ENCODE data around the gene HSBP1L1.

Gene HSBP1L1

DNA sequence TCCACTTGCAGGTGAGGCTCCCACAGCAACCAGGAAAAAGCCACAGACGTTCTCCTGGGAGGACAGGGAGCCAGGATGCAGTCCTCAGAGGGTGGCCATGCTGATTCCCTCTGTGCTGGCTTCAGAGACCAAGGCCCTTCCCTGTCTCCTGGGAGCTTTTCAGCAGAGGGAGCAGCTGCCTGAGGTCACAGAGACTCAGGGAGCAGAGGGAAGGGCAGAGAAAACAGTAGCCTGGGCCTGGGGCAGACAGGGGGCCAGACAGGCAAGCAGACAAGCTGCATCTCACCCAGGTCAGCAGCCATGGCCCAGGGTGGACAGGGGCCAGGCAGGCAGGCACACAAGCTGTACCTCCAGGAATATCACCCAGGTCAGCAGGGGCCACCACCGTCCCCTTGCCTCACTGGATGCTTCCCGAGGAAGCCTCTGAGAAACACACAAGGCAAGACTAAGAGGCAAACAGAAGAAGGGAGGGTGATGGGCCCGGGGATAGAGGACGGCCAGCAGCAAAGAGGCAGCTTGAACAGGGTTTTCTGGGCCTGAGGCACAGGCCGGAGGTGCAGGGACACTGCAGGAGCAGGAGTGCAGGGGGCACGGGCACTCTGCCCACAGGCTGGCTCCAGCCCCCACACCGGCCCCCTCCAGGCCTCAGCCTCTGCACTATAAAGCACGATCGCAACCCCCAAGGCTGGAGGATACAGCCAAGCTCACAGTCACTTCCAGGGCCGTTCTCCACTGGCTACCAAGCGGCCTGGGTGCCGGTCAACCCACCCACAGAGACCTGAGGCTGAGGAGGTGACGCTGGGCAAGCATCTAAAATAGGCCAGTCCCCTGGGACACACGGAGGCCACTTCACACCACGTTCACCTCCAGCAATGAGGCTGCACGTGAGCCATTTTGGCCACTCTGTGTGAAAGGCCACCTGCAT, 19.1 kb upstream of the HSBP1L1 start:
- DNase-seq = no peak

DNA sequence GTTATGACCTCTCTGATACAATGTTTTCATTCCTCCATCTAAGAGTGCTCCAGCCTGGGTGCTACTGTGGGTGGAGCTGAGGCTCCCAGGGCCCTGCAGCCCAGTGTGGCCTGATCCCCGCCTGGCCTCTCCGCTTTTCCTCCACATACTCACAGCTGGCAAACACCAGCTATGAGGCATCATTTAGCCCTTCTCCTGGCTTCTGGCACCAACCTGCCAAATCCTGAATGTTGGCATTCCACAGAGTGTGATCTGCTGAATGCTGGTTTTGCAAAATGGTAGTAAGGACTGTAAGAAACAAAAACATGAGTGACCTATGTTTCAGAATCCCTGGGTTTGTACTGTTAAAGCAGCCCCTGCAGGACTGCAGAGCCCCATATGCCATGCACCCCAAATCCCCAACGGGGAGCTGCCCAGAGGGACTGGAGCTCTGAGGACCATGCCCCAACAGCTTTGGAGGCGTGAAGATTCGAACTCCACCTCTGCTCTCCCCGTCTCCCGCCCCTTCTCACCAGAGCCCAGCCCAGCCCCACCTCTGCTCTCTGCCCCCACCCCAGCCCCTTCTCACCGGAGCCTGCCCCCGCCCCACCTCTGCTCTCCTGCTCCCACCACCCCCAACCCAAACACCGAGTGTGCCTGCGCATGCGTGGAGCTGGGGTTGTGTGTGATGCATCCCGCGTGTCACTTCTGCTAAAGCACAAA, 17.2 kb upstream of the HSBP1L1 start:
- no peak for DNase-seq

- DNase-seq = no peak
Observed at GRCh38 chr18:79947881-79948610, 16.4 kb upstream of the HSBP1L1 start.

GRCh38 chr18:79948719-79949411, 15.6 kb upstream of the HSBP1L1 start:
- no peak for DNase-seq

GRCh38 chr18:79949697-79950487, 14.6 kb upstream of the HSBP1L1 start:
- DNase-seq = peak; percentile 50

DNA sequence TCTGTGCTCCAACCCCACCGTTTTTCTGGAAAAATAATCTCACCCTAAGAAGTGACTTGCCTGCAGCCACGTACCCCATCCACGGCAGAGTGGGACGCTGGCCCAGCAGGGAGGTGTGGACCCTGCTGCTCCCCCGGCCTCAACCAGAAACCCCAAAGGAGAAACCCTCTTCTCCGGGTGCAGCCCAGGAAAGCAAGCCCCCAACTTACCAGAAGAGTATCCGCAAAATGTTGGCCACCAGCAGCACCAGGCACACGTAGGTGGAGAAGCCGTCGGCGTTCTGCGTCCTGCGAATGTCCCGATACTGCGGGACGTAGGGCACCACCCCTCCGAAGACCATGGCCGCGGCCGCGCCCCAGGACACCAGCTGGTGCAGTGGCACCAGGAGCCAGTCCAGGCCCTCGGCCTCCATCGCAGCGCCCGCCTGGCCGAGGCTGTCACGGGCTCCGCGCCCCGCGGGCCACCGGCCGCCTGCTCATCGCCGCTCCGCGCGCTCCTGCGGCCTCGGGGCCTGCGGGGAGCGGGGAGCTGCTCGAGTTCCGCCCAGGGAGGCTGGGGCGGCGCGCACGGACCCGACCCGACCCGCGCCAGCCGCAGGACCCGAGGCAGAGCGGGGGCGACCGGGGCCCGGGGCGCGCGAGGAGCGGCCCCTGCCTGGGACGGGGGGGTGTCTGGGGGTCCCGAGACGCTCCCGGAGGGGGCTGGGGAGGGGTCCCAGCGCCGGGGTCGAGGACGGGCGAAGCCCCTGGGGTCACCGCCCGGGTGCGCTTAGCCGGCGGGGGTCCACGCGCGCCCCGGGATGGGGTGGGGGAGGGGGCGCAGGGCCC, 13.7 kb upstream of the HSBP1L1 start:
- peak; percentile 54 for DNase-seq

- DNase-seq = peak; percentile 84
Observed at GRCh38 chr18:79951545-79952455, 12.6 kb upstream of the HSBP1L1 start, which contains the start of gene SLC66A2. TSS of gene SLC66A2 (minus strand) at chr18:79951653. CDS start at chr18:79950926, 727 bp downstream.

DNA sequence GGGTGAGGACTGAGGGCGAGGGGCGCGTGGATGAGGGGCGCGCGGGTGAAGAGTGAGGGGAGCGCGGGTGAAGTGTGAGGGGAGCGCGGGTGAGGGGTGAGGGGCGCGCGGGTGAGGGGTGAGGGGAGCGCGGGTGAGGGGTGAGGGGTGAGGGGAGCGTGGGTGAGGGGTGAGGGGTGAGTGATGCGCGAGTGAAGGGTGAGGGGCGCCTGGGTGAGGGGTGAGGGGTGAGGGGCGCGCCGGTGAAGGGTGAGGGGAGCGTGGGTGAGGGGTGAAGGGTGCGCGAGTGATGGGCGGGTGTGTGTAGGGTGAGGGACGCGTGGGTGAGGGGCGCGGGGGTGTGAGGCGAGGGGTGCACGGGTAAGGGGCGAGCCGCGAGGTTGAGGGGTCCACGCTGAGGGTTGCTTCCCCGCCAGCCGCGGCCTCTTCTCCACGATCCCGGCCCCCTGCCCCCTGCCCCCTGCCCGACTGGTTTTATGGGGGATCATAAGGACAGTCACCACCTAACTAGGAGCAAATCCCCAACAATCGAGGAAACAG, 11.9 kb upstream of the HSBP1L1 start:
- no peak for DNase-seq

GRCh38 chr18:79952996-79953559, 11.4 kb upstream of the HSBP1L1 start:
- no peak for DNase-seq

DNA sequence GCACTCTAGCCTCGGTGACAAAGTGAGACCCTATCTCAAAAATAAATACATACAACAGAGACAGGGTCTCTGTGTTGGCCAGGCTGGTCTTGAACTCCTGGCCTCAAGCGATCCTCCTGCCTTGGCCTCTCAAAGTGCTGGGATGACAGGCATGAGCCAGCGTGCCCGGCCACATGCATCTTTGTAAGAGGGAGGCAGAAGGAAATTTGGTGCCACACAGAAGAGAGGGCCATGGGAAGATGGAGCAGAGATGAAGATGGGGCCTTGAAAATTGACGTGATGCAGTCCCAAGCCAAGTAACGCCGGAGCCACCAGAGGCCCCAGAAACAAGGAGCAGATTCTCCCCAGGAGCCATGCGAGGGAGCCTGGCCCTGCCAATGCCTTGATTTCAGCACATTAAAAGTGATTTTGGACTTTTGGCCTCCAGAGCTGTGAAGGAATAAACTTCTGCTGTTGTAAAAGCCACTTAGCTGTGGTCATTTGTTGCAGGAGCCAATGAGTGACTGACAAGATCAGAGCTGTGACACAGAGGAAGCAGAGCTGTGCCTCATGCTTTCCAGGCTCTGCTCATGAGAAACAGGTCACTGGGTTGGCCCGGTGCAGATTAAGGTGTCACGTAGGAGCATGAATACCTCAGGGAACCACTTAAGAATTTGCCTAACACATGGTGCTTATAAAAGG, 10.3 kb upstream of the HSBP1L1 start:
- DNase-seq = no peak

DNA sequence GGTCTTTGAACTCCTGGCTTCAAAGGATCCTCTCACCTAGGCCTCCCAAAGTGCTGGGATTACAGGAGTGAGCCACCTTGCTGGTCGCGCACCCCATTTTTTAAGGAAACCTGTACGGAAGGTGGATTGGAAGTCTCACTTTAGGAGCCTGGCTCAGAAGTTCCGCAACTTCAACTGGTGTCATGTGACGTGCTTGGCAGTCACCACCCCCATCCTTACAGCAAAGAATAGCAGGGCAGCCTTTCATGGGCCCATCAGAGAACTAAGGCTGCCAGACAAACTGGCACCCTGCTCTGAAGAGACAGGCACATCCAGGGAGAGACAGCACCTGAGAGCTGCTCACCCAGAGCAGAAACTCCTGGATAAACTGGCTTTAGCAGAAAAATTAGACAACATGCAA, 9.7 kb upstream of the HSBP1L1 start:
- DNase-seq = no peak

- no peak for DNase-seq
Observed at GRCh38 chr18:79955302-79956075, 9.0 kb upstream of the HSBP1L1 start.

DNA sequence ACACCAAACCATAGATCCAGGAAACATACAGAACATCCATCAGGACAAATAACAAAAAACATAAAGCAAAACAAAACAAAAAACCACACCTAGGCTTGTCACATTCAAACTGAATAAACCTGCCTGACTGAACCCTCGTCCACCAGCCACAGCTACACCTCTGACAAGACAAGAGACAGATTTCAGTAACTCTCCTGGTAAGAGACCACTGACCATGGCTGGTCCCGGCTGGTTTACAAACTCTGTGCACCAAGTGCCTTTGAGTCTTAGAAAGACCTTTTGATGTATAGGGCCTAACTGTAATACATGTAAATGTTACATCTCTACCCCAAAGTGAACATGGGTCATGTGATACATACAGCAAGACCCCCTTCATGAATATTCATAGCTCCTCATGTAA, 8.2 kb upstream of the HSBP1L1 start:
- no peak for DNase-seq

DNA sequence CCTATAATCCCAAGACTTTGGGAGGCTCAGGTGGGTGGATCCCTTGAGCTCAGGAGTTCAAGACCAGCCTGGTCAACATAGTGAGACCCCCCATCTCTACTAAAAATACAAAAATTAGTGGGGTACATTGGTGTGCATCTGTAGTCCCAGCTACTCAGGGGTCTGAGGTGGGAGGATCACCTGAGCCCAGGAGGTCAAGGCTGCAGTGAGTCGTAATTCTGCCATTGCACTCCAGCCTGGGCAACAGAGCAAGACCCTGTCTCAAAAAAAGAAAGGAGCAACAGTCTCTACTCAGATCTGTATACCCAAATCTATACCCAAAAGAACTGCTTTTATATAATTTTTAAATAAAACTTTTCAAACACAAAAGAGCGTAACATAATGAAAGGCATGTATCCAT, 5.5 kb upstream of the HSBP1L1 start:
- no peak for DNase-seq

- peak; percentile 80 for DNase-seq
Observed at GRCh38 chr18:79960161-79960801, 4.2 kb upstream of the HSBP1L1 start.

GRCh38 chr18:79960921-79961526, 3.4 kb upstream of the HSBP1L1 start:
- DNase-seq = no peak

Data from hematopoietic multipotent progenitor cell treated with erythropoietin and hydrocortisone succinate and interleukin-3 and kit ligand, for 8 days (in vitro differentiated cells).